IPS DF 6.9 (cell line): Measurements from ENCODE around the gene TXNRD1.

Source experiments
- DNase-seq: peaks from one replicate; pipeline ENCODE4 v3.0.0-alpha.2; 2013; ENCODE audit warnings: low read depth, low spot score
- H3K27ac ChIP-seq: one replicate; pipeline ENCODE4 v1.5.1; 2013; ENCODE audit warnings: low read length, control low read depth
- H3K27me3 ChIP-seq: 2 replicates; pipeline ENCODE4 v1.6.1; 2013; ENCODE audit warnings: mild to moderate bottlenecking, low read length; ENCODE audit not compliant: control insufficient read depth, insufficient read depth
- H3K36me3 ChIP-seq: 2 replicates; pipeline ENCODE4 v1.6.1; 2013; ENCODE audit warnings: low read length; ENCODE audit not compliant: control insufficient read depth, insufficient read depth
- H3K4me1 ChIP-seq: 2 replicates; pipeline ENCODE4 v1.6.1; 2013; ENCODE audit warnings: low read length; ENCODE audit not compliant: control insufficient read depth, insufficient read depth
- H3K4me3 ChIP-seq: 2 replicates; pipeline ENCODE4 v1.5.1; 2013; ENCODE audit warnings: mild to moderate bottlenecking, low read length
- H3K9me3 ChIP-seq: 2 replicates; pipeline ENCODE4 v1.6.1; 2013; ENCODE audit warnings: low read length, inconsistent platforms; ENCODE audit not compliant: control insufficient read depth, insufficient read depth
- WGBS: extraction: QIAGEN DNeasy Blood & Tissue Kit; methylation state at CpG from one replicate; pipeline ENCODE4 v1.1.7; 2013; ENCODE audit warnings: mixed read lengths, missing lambda C conversion rate; ENCODE audit not compliant: insufficient read length, insufficient coverage; 5-methylcytosine and 5-hydroxymethylcytosine counted together

The TXNRD1 gene

DNA sequence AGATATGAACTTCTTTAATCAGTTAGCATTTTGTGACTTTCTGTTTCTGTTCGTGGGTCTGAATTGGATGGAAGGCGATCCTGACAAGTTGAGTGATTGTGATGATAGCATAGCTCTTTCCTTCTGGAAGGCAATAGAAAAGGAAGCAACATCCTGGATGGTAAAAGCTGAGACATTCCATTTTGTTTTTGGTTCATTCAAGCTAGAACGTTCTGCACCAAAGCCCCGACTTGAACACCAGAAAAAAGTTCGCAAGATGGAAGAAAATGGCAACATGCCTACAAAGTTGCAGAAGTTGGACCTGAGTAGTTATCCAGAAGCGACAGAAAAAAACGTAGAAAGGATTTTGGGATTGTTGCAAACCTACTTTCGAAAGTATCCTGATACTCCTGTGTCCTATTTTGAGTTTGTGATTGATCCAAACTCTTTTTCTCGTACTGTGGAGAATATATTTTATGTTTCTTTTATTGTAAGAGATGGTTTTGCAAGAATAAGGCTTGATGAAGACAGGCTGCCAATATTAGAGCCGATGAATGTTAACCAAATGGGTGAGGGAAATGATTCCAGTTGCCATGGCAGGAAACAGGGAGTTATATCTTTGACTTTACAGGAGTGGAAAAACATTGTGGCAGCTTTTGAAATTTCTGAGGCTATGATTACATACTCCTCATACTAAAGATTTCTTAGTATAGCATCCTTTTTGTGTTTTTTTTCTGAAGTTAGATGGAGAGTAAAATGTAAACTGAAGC, 88.9 kb downstream of the TXNRD1 start:
- H3K4me1 ChIP-seq, result peaks cover 5% of the 10 kb centered on the region
- H3K27me3 ChIP-seq, result no peaks in the 10 kb centered on the region
- no peak overlapping the region for H3K27ac ChIP-seq
- H3K4me3 ChIP-seq, result no peak overlapping the region
- no peaks in the 10 kb centered on the region; the same call in 1 of the 2 replicates for H3K9me3 ChIP-seq
- H3K36me3 ChIP-seq, result no peaks in the 10 kb centered on the region
- WGBS, result no CpG with 5 or more reads among the region's 10 CpGs
- no peak for DNase-seq

- Histone ChIP-seq H3K27me3 (no peaks in the 10 kb centered on the region), H3K4me1 (peaks cover 5% of the 10 kb centered on the region), H3K27ac (no peak overlapping the region), H3K9me3 (no peaks in the 10 kb centered on the region; the same call in 1 of the 2 replicates), H3K4me3 (no peak overlapping the region), H3K36me3 (no peaks in the 10 kb centered on the region)
- no CpG with 5 or more reads among the region's 2 CpGs for WGBS
- DNase-seq, result no peak
Observed at GRCh38 chr12:104305349-104305748, 89.8 kb downstream of the TXNRD1 start.

DNA sequence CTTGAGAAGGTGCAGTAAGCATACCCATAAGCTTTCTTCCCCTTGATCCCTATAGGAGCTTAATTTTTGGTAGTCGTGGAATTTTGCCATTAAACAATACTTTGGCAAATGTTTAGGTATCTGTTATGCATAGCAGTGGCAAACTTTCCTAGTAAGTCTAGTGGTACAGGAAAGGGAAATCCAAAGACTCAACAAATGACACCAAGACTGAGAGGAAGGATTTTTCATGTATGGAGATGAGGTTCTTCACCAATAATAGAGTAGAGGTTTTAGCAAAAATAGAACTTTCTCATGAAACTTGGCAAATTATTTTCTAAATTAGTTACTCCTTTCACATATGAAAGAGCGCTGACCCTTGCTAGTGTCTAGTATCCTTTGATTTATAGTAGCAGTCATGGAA, 90.8 kb downstream of the TXNRD1 start:
- Histone ChIP-seq H3K27me3 (no peaks in the 10 kb centered on the region), H3K9me3 (no peaks in the 10 kb centered on the region; the same call in 1 of the 2 replicates), H3K36me3 (no peaks in the 10 kb centered on the region; the same call in 1 of the 2 replicates), H3K4me1 (peaks cover 5% of the 10 kb centered on the region), H3K27ac (no peak overlapping the region), H3K4me3 (no peak overlapping the region)
- DNase-seq, result no peak
- WGBS, result no CpG with 5 or more reads among the region's 2 CpGs

DNA sequence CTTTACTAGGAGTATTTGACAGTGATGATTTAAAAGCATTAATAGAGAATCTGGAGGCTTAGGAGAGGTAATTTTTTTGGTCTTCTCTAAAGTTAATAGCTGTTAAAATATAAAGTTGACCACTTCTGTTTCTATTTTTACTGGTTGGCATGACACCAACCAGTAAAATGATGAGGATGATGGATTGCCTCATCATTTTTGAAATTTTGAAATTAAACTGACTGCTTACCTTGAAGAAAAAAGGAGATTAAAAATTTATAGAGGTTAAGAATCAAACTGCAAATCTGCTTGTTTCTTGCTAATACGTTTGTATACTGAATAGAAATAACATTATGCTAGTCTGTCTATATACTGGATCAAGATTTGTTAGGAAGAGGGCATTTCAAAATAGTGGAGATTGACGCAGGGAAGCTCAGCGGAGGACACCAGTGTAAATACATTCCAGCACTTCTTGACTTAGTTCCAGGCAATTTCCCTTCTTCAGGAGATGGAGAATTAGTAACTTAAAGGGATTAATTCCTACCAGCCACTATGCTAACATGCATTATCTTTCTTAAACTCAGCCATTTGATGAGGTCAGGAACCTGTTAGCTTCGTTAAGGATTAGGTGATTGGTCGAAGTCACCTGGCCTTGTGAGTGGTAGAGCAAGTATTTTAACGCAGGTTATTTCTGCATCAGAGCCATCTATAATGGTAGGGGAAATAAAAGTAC, 91.5 kb downstream of the TXNRD1 start:
- no CpG with 5 or more reads among the region's 6 CpGs for WGBS
- Histone ChIP-seq H3K27me3 (no peaks in the 10 kb centered on the region), H3K4me3 (no peak overlapping the region), H3K9me3 (no peaks in the 10 kb centered on the region; the same call in 1 of the 2 replicates), H3K27ac (no peak overlapping the region), H3K4me1 (peaks cover 5% of the 10 kb centered on the region), H3K36me3 (no peaks in the 10 kb centered on the region; the same call in 1 of the 2 replicates)
- DNase-seq, result no peak

DNA sequence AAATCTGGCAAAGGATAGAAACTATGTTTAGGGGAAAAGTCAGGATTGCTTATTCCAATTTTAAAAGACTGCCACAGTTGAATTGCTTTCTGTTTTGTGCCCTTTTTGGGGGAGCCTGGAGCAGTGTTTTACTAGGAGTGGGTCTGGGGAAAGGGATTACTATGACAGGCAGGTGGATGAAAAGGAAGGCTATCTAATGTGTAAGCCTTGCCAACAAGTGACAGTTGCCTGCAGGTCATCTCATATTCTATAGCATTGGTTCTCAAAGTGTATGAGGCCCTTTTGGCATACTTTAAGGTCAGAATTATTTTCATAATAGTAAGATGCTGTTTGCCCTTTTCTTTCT, 92.0 kb downstream of the TXNRD1 start:
- Histone ChIP-seq H3K4me1 (peaks cover 5% of the 10 kb centered on the region), H3K27me3 (no peaks in the 10 kb centered on the region), H3K36me3 (no peaks in the 10 kb centered on the region; the same call in 1 of the 2 replicates), H3K4me3 (no peak overlapping the region), H3K9me3 (no peaks in the 10 kb centered on the region; the same call in 1 of the 2 replicates), H3K27ac (no peak overlapping the region)
- no peak for DNase-seq

DNA sequence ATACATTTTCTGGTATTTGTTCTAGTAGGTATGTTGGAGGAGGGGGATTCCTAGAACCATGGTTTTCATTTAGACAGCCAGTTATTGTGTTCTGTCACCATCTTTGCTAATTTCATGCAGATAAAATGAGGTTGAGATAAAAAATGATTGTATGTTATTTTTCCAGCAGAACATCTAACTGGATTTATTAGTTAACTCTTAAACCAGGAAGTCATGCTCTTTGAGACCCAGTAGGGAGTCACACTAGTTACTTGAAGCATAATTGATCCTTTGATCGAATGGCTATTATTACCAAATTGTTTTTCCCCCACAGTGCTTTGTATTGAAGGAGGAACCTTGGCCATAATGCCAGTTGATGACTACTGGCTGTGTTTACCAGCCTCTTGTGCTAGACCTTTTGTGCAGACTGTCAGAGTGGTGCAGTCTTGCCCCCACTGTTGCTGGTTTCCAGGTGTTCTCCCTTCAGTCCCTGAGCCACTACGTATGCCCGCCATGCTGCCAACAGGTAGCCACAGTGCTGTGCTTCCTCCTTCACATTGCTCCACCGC, 93.9 kb downstream of the TXNRD1 start:
- Histone ChIP-seq H3K9me3 (no peaks in the 10 kb centered on the region), H3K4me3 (no peak overlapping the region), H3K36me3 (peaks cover 3% of the 10 kb centered on the region; the same call in 1 of the 2 replicates), H3K27ac (no peak overlapping the region), H3K4me1 (no peaks in the 10 kb centered on the region), H3K27me3 (no peaks in the 10 kb centered on the region)
- no peak for DNase-seq
- WGBS, result no CpG with 5 or more reads among the region's 4 CpGs

DNA sequence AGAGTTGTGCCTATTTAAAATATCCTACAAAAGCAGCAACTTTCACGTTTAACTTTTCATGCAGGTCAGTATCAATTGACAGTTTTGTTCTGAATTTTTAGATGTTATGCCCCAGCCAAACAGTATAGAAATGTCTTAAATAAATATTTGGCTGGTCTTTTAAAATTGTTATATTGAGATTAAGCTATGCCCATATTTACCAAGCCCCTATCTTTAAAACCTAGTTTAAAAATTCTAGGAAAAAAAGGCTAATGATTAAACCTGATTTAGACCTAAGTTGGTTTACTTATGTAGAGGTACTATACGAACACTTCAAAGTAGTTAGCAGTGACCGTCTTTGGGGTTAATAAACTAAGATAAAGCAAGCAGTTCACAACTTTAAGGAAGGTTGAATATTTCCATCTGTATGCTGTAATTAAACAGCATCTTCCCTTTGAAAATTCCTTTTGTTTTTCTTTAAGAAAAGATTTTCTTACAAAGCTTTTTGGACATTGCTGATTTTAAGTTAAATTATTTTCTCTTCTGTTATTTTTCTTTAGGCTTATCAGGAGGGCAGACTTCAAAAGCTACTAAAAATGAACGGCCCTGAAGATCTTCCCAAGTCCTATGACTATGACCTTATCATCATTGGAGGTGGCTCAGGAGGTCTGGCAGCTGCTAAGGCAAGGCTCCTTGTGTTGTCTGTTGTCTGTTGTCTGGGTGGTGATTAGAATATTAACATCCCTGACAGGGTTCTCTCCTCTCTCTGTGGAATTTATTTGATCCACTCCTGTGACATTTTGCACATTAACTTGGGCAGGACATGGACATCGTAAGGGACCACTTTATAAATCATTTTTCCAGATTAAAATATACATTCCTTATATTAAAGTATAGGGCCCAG, 95.4 kb downstream of the TXNRD1 start:
- no peak overlapping the region for H3K4me3 ChIP-seq
- no CpG with 5 or more reads among the region's 5 CpGs for WGBS
- H3K36me3 ChIP-seq, result peaks cover 6% of the 10 kb centered on the region; the same call in 1 of the 2 replicates

GRCh38 chr12:104312202-104312601, 96.6 kb downstream of the TXNRD1 start:
- no peaks in the 10 kb centered on the region for H3K27me3 ChIP-seq
- H3K9me3 ChIP-seq, result no peaks in the 10 kb centered on the region
- H3K36me3 ChIP-seq, result peaks cover 6% of the 10 kb centered on the region; the same call in 1 of the 2 replicates
- H3K4me1 ChIP-seq, result no peaks in the 10 kb centered on the region
- no peak for DNase-seq
- no CpG with 5 or more reads among the region's 1 CpG for WGBS
- no peak overlapping the region for H3K4me3 ChIP-seq
- H3K27ac ChIP-seq, result no peak overlapping the region

More for the DNA sequence above, 95.4 kb downstream of the TXNRD1 start:
- Histone ChIP-seq H3K4me1 (no peaks in the 10 kb centered on the region), H3K9me3 (no peaks in the 10 kb centered on the region), H3K27me3 (no peaks in the 10 kb centered on the region), H3K27ac (no peak overlapping the region)
- no peak for DNase-seq

DNA sequence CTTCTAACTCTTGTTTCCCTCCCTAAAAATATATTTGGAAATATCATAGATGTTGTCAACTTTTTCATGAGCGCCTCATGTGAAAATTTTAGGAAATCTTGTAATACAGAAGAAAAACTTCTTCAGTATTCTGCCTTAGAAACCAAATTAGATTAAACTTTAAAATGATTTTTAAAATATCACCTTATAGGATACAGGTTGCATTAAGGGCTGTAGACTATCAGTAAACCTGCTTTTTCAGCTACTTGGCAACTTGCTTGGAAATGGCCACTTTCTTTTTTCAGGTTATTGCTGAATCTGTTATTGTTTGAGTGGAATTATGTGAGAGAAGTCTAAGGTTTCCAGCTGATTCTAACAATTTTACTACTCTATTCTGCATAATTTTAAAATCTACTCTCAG, 97.1 kb downstream of the TXNRD1 start:
- no CpG with 5 or more reads among the region's 1 CpG for WGBS
- no peak overlapping the region for H3K27ac ChIP-seq
- no peak overlapping the region for H3K4me3 ChIP-seq
- H3K4me1 ChIP-seq, result no peaks in the 10 kb centered on the region
- no peaks in the 10 kb centered on the region for H3K27me3 ChIP-seq
- DNase-seq, result no peak
- H3K36me3 ChIP-seq, result peaks cover 6% of the 10 kb centered on the region; the same call in 1 of the 2 replicates
- no peaks in the 10 kb centered on the region for H3K9me3 ChIP-seq
